NCI-H524 treated with DMSO at 0.1 percent for 48 hours (cell line): ENCODE data around the gene CHAF1B.

Experiments
- DNase-seq: peaks from one replicate; lab custom pipeline; 2025; lab: John Stamatoyannopoulos, UW

The CHAF1B gene

GRCh38 chr21:36463991-36464390 is 78.8 kb downstream of the CHAF1B start:
- DNase-seq: no peak

DNA sequence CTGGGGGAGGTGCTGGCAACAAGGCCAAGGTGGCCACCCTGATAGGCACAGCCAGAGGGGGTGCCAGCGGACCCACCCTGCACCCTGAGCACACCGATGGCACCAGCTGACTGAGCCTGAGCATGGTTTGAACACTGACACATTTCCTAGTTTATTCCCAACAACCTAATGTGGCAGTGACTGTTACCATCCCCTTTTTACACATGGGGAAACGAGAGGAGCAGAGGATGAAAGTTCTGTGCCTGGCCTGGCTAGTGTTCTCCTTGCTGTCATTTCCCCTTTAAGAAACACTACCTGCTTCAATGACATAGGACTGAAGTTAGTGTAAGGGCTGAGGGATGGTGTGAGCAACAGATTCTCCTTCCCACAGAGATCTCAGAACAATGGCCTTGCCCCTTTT is 79.4 kb downstream of the CHAF1B start:
- DNase-seq: no peak

DNA sequence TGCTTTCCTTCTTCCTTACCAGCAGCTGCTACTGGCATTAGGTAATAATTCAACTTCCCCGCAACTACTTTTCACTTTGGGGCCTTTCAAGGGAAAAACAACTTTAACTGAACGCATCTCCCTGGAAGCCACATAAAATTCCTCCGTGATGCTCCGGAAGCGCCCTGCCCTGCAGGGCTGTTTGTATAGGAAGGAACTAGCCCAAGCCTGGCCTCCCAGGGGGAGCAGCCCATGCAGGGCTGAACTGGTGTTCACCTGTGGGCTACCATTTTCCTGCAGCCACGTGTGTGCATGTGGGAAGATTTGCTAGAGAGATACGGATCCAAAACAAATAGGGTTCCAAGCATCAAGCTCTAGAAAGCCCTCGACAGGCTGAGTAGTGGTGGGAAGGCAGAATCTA is 80.3 kb downstream of the CHAF1B start:
- DNase-seq: no peak

GRCh38 chr21:36466061-36466511 is 80.9 kb downstream of the CHAF1B start:
- no peak for DNase-seq
